GM12872 (cell line): ENCODE results near the gene TIMM8B.

Experiments
- CTCF ChIP-seq: IDR thresholded peaks from 3 replicates; pipeline ENCODE4 v1.5.1; 2011; ENCODE audit warnings: low read depth, mild to moderate bottlenecking, low read length, moderate library complexity; ENCODE audit not compliant: insufficient read depth

TIMM8B gene

GRCh38 chr11:112062923-112063322 is 23.6 kb downstream of the TIMM8B start:
- no peak for TF ChIP-seq CTCF

GRCh38 chr11:112058103-112058502 is 28.5 kb downstream of the TIMM8B start:
- no peak for TF ChIP-seq CTCF

- no peak for TF ChIP-seq CTCF
These were observed 29.4 kb downstream of the TIMM8B start for GRCh38 chr11:112057170-112057569.

GRCh38 chr11:112051768-112052167 is 34.8 kb downstream of the TIMM8B start:
- TF ChIP-seq CTCF: no peak

GRCh38 chr11:112050721-112051120 is 35.8 kb downstream of the TIMM8B start:
- TF ChIP-seq CTCF: no peak

GRCh38 chr11:112049777-112050176 is 36.8 kb downstream of the TIMM8B start:
- no peak for TF ChIP-seq CTCF

GRCh38 chr11:112044961-112045360 is 41.6 kb downstream of the TIMM8B start:
- no peak for TF ChIP-seq CTCF

- TF ChIP-seq CTCF: no peak
These were observed 43.6 kb downstream of the TIMM8B start for GRCh38 chr11:112042961-112043304.
